ENCODE data around the gene IST1.

GRCh38 chr16:71963125-71963875, 68.0 kb downstream of the IST1 start:
- TF ChIP-seq ZBTB7A (IDR thresholded peaks at IDR 0.05; ENCODE audit: low read depth) (no peak), FOXM1 (IDR thresholded peaks at IDR 0.05; ENCODE audit: borderline replicate concordance, low read depth) (no peak)
